WTC11 (cell line): ENCODE measurements around the gene YEATS2. TPM values are rescaled to one million over a fixed set of nuclear protein-coding genes. Genes with fewer than 3 reads are reported as not detected.

Experiments
- ATAC-seq: fragments of 200-7000 bp; cut with Tn5 transposase; 2 replicates; pipeline ENCODE4 v1.10.0; 2021; ENCODE audit warnings: mild to moderate bottlenecking, moderate library complexity
- CTCF ChIA-PET: fragments of 300-600 bp; sonication (Branson Sonifier 250); formaldehyde crosslinking; loops from one replicate; lab custom pipeline; 2021; ENCODE audit warnings: antibody characterized with exemption; lab: Charles Lee
- POLR2A ChIA-PET: fragments of 350-600 bp; sonication (Branson Sonifier 250); formaldehyde crosslinking; loops from one replicate; lab custom pipeline; 2021; ENCODE audit warnings: antibody characterized with exemption; lab: Charles Lee
- DNase-seq: peaks from one replicate; pipeline ENCODE4 v3.0.0; 2021; ENCODE audit warnings: low spot score
- H3K27ac Mint-ChIP-seq: 2 replicates; pipeline ENCODE4 v1.8.0; 2021; ENCODE audit warnings: mixed read lengths
- H3K27me3 Mint-ChIP-seq: 2 replicates; pipeline ENCODE4 v1.8.0; 2021; ENCODE audit warnings: low read depth, mild to moderate bottlenecking, moderate library complexity, mixed read lengths
- H3K36me3 Mint-ChIP-seq: 2 replicates; pipeline ENCODE4 v1.8.0; 2021; ENCODE audit warnings: mixed read lengths
- H3K4me1 Mint-ChIP-seq: 2 replicates; pipeline ENCODE4 v1.8.0; 2022; ENCODE audit warnings: mixed read lengths
- H3K4me3 Mint-ChIP-seq: 2 replicates; pipeline ENCODE4 v1.8.0; 2021; ENCODE audit warnings: mild to moderate bottlenecking, moderate library complexity, mixed read lengths
- H3K9me3 Mint-ChIP-seq: 2 replicates; pipeline ENCODE4 v1.8.0; 2021; ENCODE audit warnings: mixed read lengths
- ATF1 ChIP-seq: sonication (generic); formaldehyde crosslinking; IDR thresholded peaks from 2 replicates; pipeline ENCODE4 v1.8.1; 2023; ENCODE audit warnings: mild to moderate bottlenecking, moderate library complexity, missing genetic modification reagents
- ATF2 ChIP-seq: sonication (generic); formaldehyde crosslinking; IDR thresholded peaks from 2 replicates; pipeline ENCODE4 v1.8.1; 2022; ENCODE audit warnings: low read depth, missing genetic modification reagents, borderline replicate concordance
- CTCF ChIP-seq: fragments of 200-600 bp; IDR thresholded peaks from 2 replicates; pipeline ENCODE4 v1.8.0; 2022; ENCODE audit warnings: antibody characterized with exemption
- FOXJ3 ChIP-seq: sonication (generic); formaldehyde crosslinking; IDR thresholded peaks from 2 replicates; pipeline ENCODE4 v1.9.0; 2021; ENCODE audit warnings: missing genetic modification reagents, mild to moderate bottlenecking, borderline replicate concordance
- FOXK1 ChIP-seq: sonication (generic); formaldehyde crosslinking; IDR thresholded peaks from 2 replicates; pipeline ENCODE4 v1.8.0; 2022; ENCODE audit warnings: mild to moderate bottlenecking, moderate library complexity, missing genetic modification reagents
- FOXP4 ChIP-seq: sonication (generic); formaldehyde crosslinking; IDR thresholded peaks from 2 replicates; pipeline ENCODE4 v1.8.0; 2022; ENCODE audit warnings: mild to moderate bottlenecking, missing genetic modification reagents
- GABPB1 ChIP-seq: sonication (generic); formaldehyde crosslinking; IDR thresholded peaks from 2 replicates; pipeline ENCODE4 v1.8.1; 2023; ENCODE audit warnings: mild to moderate bottlenecking, missing genetic modification reagents
- IRF1 ChIP-seq: sonication (generic); formaldehyde crosslinking; IDR thresholded peaks from 2 replicates; pipeline ENCODE4 v1.8.0; 2023; ENCODE audit warnings: missing genetic modification reagents
- IRF2 ChIP-seq: sonication (generic); formaldehyde crosslinking; IDR thresholded peaks from 2 replicates; pipeline ENCODE4 v1.8.0; 2022; ENCODE audit warnings: low read depth, missing genetic modification reagents, borderline replicate concordance
- KAT7 ChIP-seq: sonication (generic); formaldehyde crosslinking; IDR thresholded peaks from 2 replicates; pipeline ENCODE4 v1.8.1; 2023; ENCODE audit warnings: missing genetic modification reagents, mild to moderate bottlenecking, borderline replicate concordance
- MAX ChIP-seq: sonication (generic); formaldehyde crosslinking; IDR thresholded peaks from 2 replicates; pipeline ENCODE4 v1.8.0; 2022; ENCODE audit warnings: mild to moderate bottlenecking, missing genetic modification reagents
- MYBL2 ChIP-seq: sonication (generic); formaldehyde crosslinking; IDR thresholded peaks from 2 replicates; pipeline ENCODE4 v1.8.1; 2023; ENCODE audit warnings: mild to moderate bottlenecking, moderate library complexity, missing genetic modification reagents
- NFE2L1 ChIP-seq: sonication (generic); formaldehyde crosslinking; IDR thresholded peaks from 2 replicates; pipeline ENCODE4 v1.8.1; 2023; ENCODE audit warnings: missing genetic modification reagents
- NFYB ChIP-seq: sonication (generic); formaldehyde crosslinking; conservative IDR thresholded peaks from 2 replicates; pipeline ENCODE4 v1.8.0; 2022; ENCODE audit warnings: low read depth, missing genetic modification reagents
- PRRX2 ChIP-seq: fragments of 250-450 bp; sonication (Bioruptor Pico); IDR thresholded peaks from 2 replicates; pipeline ENCODE4 v1.8.0; 2021; ENCODE audit warnings: mild to moderate bottlenecking
- SOX15 ChIP-seq: fragments of 250-450 bp; sonication (Bioruptor Pico); IDR thresholded peaks from 2 replicates; pipeline ENCODE4 v1.9.0; 2021; ENCODE audit warnings: mild to moderate bottlenecking
- TEAD1 ChIP-seq: sonication (generic); formaldehyde crosslinking; IDR thresholded peaks from 2 replicates; pipeline ENCODE4 v1.8.0; 2022; ENCODE audit warnings: mild to moderate bottlenecking, missing genetic modification reagents
- ZNF423 ChIP-seq: fragments of 250-450 bp; sonication (Bioruptor Pico); IDR thresholded peaks from 2 replicates; pipeline ENCODE4 v2.1.2; 2022; ENCODE audit warnings: mild to moderate bottlenecking, moderate library complexity
- total RNA-seq: library from RNA; stranded (reverse); gene quantifications from 3 replicates; pipeline ENCODE4 v1.2.3, GENCODE V29; 2021
- TF ChIP-seq, protein P1 (sequence below): fragments of 250-450 bp; sonication (Bioruptor Pico); IDR thresholded peaks from 2 replicates; pipeline ENCODE4 v2.1.2; 2022; ENCODE audit warnings: mild to moderate bottlenecking, moderate library complexity
- TF ChIP-seq, protein P2 (sequence below): sonication (generic); formaldehyde crosslinking; IDR thresholded peaks from 2 replicates; pipeline ENCODE4 v1.8.1; 2022; ENCODE audit warnings: mild to moderate bottlenecking, moderate library complexity, missing genetic modification reagents
- TF ChIP-seq, protein P3 (sequence below): sonication (generic); formaldehyde crosslinking; IDR thresholded peaks from 2 replicates; pipeline ENCODE4 v1.8.0; 2023; ENCODE audit warnings: mild to moderate bottlenecking, missing genetic modification reagents
- TF ChIP-seq, protein P4 (sequence below): sonication (generic); formaldehyde crosslinking; IDR thresholded peaks from 2 replicates; pipeline ENCODE4 v1.8.1; 2023; ENCODE audit warnings: mild to moderate bottlenecking, missing genetic modification reagents, moderate library complexity

Gene YEATS2
- total RNA-seq, 1 experiment from 2014 or later = 42.5 TPM

GRCh38 chr3:183745300-183746098 lies 47.9 kb downstream of the YEATS2 start:
- no peak for DNase-seq
- peaks cover 7% of the 10 kb centered on the region for H3K9me3 Mint-ChIP-seq
- ATAC-seq = peak; percentile 84
- H3K27me3 Mint-ChIP-seq = no peaks in the 10 kb centered on the region
- TF ChIP-seq ATF2 (no peak), CTCF (no peak), GABPB1 (CRISPR knock-in tag) (peak; percentile 72), NFYB (CRISPR knock-in tag) (no peak)
- peaks cover 23% of the 10 kb centered on the region for H3K4me1 Mint-ChIP-seq
- ChIA-PET POLR2A (no interaction called here), CTCF (no interaction called here)
- peak overlapping the region; percentile 88 for H3K27ac Mint-ChIP-seq
- H3K36me3 Mint-ChIP-seq = peaks cover 69% of the 10 kb centered on the region
- H3K4me3 Mint-ChIP-seq = no peak overlapping the region

GRCh38 chr3:183754052-183754451 lies 56.5 kb downstream of the YEATS2 start:
- ATAC-seq (no peak), DNase-seq (no peak)
- Mint-ChIP-seq H3K27me3 (no peaks in the 10 kb centered on the region), H3K36me3 (peaks cover 71% of the 10 kb centered on the region), H3K27ac (no peak overlapping the region), H3K4me1 (peaks cover 6% of the 10 kb centered on the region; the same call in 1 of the 2 replicates), H3K4me3 (no peak overlapping the region), H3K9me3 (no peaks in the 10 kb centered on the region)
- POLR2A ChIA-PET = no interaction called here
- no peak for TF ChIP-seq FOXJ3
- TF ChIP-seq, protein P1, sequence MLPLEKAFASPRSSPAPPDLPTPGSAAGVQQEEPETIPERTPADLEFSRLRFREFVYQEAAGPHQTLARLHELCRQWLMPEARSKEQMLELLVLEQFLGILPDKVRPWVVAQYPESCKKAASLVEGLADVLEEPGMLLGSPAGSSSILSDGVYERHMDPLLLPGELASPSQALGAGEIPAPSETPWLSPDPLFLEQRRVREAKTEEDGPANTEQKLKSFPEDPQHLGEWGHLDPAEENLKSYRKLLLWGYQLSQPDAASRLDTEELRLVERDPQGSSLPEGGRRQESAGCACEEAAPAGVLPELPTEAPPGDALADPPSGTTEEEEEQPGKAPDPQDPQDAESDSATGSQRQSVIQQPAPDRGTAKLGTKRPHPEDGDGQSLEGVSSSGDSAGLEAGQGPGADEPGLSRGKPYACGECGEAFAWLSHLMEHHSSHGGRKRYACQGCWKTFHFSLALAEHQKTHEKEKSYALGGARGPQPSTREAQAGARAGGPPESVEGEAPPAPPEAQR (CRISPR knock-in tag) = no peak
- no peak for TF ChIP-seq PRRX2 (CRISPR knock-in tag)
- TF ChIP-seq, protein P2, sequence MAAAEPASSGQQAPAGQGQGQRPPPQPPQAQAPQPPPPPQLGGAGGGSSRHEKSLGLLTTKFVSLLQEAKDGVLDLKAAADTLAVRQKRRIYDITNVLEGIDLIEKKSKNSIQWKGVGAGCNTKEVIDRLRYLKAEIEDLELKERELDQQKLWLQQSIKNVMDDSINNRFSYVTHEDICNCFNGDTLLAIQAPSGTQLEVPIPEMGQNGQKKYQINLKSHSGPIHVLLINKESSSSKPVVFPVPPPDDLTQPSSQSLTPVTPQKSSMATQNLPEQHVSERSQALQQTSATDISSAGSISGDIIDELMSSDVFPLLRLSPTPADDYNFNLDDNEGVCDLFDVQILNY (CRISPR knock-in tag) = no peak
- no peak for TF ChIP-seq FOXP4 (CRISPR knock-in tag)
- no peak for TF ChIP-seq TEAD1 (CRISPR knock-in tag)
- no peak for TF ChIP-seq MAX (CRISPR knock-in tag)
- TF ChIP-seq, protein P3, sequence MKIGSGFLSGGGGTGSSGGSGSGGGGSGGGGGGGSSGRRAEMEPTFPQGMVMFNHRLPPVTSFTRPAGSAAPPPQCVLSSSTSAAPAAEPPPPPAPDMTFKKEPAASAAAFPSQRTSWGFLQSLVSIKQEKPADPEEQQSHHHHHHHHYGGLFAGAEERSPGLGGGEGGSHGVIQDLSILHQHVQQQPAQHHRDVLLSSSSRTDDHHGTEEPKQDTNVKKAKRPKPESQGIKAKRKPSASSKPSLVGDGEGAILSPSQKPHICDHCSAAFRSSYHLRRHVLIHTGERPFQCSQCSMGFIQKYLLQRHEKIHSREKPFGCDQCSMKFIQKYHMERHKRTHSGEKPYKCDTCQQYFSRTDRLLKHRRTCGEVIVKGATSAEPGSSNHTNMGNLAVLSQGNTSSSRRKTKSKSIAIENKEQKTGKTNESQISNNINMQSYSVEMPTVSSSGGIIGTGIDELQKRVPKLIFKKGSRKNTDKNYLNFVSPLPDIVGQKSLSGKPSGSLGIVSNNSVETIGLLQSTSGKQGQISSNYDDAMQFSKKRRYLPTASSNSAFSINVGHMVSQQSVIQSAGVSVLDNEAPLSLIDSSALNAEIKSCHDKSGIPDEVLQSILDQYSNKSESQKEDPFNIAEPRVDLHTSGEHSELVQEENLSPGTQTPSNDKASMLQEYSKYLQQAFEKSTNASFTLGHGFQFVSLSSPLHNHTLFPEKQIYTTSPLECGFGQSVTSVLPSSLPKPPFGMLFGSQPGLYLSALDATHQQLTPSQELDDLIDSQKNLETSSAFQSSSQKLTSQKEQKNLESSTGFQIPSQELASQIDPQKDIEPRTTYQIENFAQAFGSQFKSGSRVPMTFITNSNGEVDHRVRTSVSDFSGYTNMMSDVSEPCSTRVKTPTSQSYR = no peak
- TF ChIP-seq MYBL2 (CRISPR knock-in tag) = no peak
- no peak for TF ChIP-seq SOX15 (CRISPR knock-in tag)
- no peak for TF ChIP-seq IRF2 (CRISPR knock-in tag)
- TF ChIP-seq ZNF423 (CRISPR knock-in tag) = no peak
- TF ChIP-seq NFE2L1 (CRISPR knock-in tag) = no peak
- TF ChIP-seq KAT7 = no peak
- TF ChIP-seq, protein P4, sequence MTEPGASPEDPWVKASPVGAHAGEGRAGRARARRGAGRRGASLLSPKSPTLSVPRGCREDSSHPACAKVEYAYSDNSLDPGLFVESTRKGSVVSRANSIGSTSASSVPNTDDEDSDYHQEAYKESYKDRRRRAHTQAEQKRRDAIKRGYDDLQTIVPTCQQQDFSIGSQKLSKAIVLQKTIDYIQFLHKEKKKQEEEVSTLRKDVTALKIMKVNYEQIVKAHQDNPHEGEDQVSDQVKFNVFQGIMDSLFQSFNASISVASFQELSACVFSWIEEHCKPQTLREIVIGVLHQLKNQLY (CRISPR knock-in tag) = no peak
- no peak for TF ChIP-seq ATF1 (CRISPR knock-in tag)
- no peak for TF ChIP-seq IRF1
- TF ChIP-seq FOXK1 (CRISPR knock-in tag) = no peak
- CTCF ChIA-PET = interaction anchor here (1.0 kb wide), 1 partner anchor 13 kb away, joined by 5 read pairs; no protein-coding TSS in a partner anchor
